Measurements from ENCODE around the gene LRRC75A. TPM values are rescaled to one million over a fixed set of nuclear protein-coding genes. Genes with fewer than 3 reads are reported as not detected.

Gene LRRC75A
- total RNA-seq, 4 donors from 2014 or later = 0.26 to 6.0 (median 3.7) TPM

- Histone ChIP-seq H3K9me3 (no peaks in the 10 kb centered on the region), H3K4me3 (no peak overlapping the region), H3K27ac (no peak overlapping the region), H3K36me3 (no peaks in the 10 kb centered on the region), H3K27me3 (no peaks in the 10 kb centered on the region), H3K4me1 (peaks cover 5 to 13% of the 10 kb centered on the region in 2 donors)
- intact Hi-C loops (cut with DNase I; ENCODE audit: low total_unique reads) = no loop called here
- TF ChIP-seq, protein P1, sequence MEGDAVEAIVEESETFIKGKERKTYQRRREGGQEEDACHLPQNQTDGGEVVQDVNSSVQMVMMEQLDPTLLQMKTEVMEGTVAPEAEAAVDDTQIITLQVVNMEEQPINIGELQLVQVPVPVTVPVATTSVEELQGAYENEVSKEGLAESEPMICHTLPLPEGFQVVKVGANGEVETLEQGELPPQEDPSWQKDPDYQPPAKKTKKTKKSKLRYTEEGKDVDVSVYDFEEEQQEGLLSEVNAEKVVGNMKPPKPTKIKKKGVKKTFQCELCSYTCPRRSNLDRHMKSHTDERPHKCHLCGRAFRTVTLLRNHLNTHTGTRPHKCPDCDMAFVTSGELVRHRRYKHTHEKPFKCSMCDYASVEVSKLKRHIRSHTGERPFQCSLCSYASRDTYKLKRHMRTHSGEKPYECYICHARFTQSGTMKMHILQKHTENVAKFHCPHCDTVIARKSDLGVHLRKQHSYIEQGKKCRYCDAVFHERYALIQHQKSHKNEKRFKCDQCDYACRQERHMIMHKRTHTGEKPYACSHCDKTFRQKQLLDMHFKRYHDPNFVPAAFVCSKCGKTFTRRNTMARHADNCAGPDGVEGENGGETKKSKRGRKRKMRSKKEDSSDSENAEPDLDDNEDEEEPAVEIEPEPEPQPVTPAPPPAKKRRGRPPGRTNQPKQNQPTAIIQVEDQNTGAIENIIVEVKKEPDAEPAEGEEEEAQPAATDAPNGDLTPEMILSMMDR (IDR thresholded peaks at IDR 0.05) = no peak
- no peak for TF ChIP-seq POLR2A (IDR thresholded peaks at IDR 0.05)
- DNase-seq = no peak
Measured at GRCh38 chr17:16488186-16488967, 3.6 kb downstream of the LRRC75A start.

DNA sequence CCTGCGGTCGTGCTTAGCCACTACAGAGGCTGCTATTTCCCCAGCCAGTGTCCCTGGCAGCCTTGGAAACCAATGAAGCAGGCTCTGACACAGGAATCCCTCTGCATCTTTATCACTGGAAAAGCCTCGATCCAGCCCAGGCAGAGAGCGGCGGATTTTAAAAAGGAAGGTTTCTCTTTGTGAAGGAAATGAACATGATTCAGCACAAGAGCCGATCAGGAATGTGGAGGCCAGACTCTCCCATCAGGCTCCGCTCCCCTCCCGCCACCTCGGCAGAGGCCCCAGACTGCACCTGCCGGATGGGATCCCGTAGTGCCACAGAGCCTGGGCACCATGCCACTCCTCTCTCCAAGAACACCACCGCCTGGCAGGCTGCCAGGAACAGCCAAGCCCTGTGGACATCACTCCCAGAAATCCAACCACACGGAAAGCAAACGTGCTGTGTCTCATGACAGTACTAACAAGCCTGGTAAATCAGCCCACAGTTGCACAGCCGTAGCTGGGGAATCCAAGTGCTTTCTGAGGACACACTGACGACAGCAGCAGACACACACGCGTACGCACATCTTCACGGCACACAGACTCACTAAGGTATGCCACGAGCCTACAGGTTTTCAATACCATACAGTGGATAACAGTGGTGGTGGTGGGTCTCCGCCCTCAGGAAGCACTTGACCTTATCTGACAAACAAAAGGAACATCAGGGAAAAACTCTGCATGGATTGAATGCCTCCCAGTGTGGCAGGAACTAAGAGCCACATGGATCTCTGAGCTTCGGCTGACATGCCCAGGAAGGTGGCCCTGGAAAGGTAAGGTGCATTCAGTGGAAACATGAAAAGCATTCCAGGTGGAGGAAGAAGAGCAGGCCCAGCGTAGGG lies 5.4 kb downstream of the LRRC75A start:
- Histone ChIP-seq H3K9me3 (no peaks in the 10 kb centered on the region), H3K4me1 (peaks cover 5 to 13% of the 10 kb centered on the region in 2 donors), H3K36me3 (no peaks in the 10 kb centered on the region), H3K4me3 (peak overlapping the region in 1 of 2 donors; percentile 0), H3K27me3 (no peaks in the 10 kb centered on the region), H3K27ac (peak overlapping the region; percentile 58 to 72)
- TF ChIP-seq, protein P1 (IDR thresholded peaks at IDR 0.05) = no peak
- no peak for TF ChIP-seq POLR2A (IDR thresholded peaks at IDR 0.05)
- intact Hi-C loops (cut with DNase I; ENCODE audit: low total_unique reads) = no loop called here
- DNase-seq = peak; percentile 65 to 72

GRCh38 chr17:16484445-16485175 lies 7.4 kb downstream of the LRRC75A start:
- Histone ChIP-seq H3K27ac (peak overlapping the region in 1 of 2 donors; percentile 58), H3K36me3 (no peaks in the 10 kb centered on the region), H3K9me3 (no peaks in the 10 kb centered on the region), H3K4me1 (peaks cover 5% of the 10 kb centered on the region in 2 donors), H3K4me3 (peak overlapping the region; percentile 0 to 2), H3K27me3 (no peaks in the 10 kb centered on the region)
- intact Hi-C loops (cut with DNase I; ENCODE audit: low total_unique reads) = no loop called here
- TF ChIP-seq, protein P1 (IDR thresholded peaks at IDR 0.05) = no peak
- TF ChIP-seq POLR2A (IDR thresholded peaks at IDR 0.05) = no peak
- DNase-seq = no peak

GRCh38 chr17:16483021-16483645 lies 8.9 kb downstream of the LRRC75A start:
- Histone ChIP-seq H3K4me3 (no peak overlapping the region), H3K27me3 (no peaks in the 10 kb centered on the region), H3K9me3 (no peaks in the 10 kb centered on the region), H3K4me1 (peaks cover 5% of the 10 kb centered on the region in 2 donors), H3K36me3 (no peaks in the 10 kb centered on the region), H3K27ac (no peak overlapping the region)
- DNase-seq = no peak
- intact Hi-C loops (cut with DNase I; ENCODE audit: low total_unique reads) = no loop called here
- no peak for TF ChIP-seq POLR2A (IDR thresholded peaks at IDR 0.05)
- TF ChIP-seq, protein P1 (IDR thresholded peaks at IDR 0.05) = no peak

All from uterus (tissue), 4 donors.